GM20431 (cell line): Measurements from ENCODE around the gene PPP1R14C.
"Not testable (repeated sequence)": the region's sequence is repeated elsewhere in the genome, so short reads cannot be mapped to it uniquely, and the experiment has no call there.

ENCODE experiments used
- in situ Hi-C: fragments of 300-500 bp; cut with MseI, MboI; formaldehyde crosslinking; loops from one replicate; pipeline ENCODE4 v1.15.0; 2020; ENCODE audit warnings: low sequenced_read_pairs; ENCODE audit not compliant: unreplicated experiment

PPP1R14C gene

DNA sequence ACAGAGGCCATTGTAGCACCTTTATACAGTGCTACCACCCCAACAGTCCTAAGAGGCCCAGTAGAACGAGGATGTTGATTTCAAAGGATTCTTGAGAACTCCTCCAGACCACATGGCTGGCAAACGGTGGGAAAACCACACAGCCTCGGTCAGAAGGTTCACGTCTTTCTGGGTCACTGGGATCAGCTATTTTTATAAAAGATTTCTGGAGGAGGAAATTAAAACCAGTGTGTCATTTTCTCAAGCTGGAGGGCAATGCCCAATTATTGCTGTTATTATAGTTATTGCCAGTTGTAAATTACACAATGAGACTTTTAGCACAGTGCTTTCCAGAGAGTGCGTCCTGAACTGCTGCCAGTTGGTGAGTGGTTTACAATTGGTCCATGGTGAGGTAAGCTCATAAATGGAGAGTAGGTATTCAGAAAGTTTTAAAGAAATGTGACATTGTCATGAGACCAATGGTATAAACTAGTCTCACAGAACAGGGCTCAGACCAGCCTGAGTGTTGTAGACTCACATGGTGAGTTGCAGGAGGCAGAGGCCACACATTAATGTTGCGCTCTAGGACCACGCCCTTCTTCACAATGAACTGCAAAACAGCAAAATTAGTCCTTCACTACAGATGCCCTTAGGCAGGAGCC, 8.4 kb upstream of the PPP1R14C start:
- in situ Hi-C loops: no loop called here

DNA sequence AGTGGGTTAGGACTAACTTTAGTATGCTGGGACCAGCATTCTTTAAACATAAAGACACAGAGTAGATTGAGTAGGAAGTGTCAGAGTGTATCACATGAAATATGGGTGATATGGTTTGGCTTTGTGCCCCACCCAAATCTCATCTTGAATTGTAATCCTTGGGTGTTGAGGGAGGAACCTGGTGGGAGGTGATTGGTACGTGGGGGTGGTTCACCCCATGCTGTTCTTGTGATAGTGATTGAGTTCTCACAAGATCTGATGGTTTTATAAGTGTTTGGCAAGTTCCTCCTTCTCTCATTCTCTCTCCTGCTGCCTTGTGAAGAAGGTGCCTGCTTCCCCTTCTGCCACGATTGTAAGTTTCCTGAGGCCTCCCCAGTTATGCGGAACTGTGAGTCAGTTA, 5.1 kb upstream of the PPP1R14C start:
- in situ Hi-C loops: not testable (repeated sequence)

DNA sequence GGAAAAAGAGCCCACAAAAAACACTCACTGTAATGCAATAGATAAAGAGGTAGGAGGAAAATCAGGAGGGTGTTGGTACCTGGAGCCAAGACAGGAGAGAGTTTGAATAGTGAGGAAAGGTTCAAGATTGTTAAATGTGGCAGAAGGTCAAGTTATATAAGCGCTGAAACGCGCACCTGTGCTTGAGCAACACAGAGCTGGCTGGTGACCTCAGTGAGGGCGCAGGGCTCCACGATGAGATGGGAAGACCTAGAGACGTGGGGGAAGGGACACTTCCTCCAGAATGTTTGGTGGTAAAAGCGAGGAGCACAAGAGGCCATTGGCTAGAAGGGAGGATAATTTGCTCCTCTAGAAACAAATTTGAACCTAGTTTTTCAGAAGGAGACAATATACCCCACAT, 4.2 kb upstream of the PPP1R14C start:
- in situ Hi-C loops: no loop called here

DNA sequence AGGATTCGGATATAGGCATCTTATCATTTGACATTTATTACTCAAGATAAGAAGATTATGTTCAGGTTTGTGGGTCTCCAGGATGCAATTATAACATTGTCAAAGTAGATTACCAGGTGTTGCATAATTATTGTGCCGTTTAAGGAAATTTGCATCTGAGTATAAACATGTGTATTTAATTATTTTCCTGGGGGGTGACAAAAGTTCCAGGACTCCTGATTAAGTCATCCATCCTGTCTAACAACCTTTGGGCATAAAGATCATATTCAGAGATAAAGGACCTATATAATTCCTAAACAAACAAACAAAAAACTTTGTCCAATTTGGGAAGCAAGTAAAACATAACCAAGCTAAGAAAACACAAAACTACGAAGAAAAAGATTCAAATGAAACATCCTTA, 3.3 kb upstream of the PPP1R14C start:
- in situ Hi-C loops: no loop called here

DNA sequence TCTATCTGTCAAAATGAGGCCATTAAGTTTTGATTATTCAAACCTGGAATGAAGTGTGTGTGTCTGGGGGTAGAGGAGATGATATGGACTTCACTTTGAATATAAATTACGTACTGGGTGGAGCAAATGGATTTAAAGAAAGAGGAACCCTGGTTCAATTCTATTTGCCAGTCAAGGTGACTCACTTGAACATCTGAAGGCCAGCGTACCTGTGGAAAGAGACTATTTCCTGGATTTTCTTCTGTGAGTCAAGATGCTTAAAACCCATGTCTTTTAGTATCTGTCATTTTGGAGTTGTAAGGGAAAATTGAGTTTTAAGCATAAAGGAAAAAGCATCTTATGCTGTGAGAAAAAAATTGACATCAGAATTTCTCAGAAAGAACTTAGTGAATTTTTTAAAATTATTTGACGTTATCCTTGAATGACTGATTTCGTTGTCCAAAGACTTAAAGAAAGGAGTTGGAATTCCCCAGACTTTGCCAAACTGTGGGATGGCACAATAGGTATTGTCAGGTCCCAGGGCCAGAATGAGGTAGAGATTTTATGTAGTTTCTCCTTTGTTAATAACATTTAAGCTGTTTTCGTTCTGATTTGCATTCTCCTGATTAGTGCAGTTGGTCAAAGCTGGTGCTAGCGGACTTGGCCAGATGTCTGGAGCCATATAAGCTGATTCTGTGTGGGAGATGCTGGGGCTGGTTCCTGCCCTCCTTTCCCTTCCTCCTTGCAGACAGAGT, 2.4 kb upstream of the PPP1R14C start:
- in situ Hi-C loops: no loop called here

DNA sequence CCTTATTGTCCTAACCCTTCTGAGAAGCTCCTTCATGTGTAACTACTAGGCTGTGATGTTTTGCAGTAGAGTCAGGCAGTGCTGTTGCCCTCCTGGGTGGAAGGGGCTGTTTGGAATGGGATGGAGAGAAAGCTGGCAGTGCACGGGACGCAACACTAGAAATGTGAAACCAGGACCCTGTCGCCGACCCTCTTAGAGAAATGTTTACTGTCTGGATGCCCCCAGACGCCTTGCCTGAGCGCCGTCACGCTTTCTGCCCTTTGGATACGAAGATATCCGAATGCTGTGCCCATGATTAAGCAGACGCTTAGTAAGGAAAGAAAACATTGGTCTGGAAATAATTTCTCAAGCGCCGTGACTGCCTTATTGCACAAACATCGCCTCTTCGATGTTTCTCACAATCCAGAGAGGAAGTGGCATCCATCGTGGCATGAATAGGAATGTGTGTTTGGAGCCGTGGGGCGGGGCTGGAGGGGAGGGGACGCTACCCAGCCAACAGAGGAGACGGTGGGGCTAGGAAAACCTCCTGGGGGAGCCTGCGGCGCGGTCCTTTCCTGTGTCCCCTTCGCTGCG, 661 bp upstream of the PPP1R14C start:
- in situ Hi-C loops: no loop called here

DNA sequence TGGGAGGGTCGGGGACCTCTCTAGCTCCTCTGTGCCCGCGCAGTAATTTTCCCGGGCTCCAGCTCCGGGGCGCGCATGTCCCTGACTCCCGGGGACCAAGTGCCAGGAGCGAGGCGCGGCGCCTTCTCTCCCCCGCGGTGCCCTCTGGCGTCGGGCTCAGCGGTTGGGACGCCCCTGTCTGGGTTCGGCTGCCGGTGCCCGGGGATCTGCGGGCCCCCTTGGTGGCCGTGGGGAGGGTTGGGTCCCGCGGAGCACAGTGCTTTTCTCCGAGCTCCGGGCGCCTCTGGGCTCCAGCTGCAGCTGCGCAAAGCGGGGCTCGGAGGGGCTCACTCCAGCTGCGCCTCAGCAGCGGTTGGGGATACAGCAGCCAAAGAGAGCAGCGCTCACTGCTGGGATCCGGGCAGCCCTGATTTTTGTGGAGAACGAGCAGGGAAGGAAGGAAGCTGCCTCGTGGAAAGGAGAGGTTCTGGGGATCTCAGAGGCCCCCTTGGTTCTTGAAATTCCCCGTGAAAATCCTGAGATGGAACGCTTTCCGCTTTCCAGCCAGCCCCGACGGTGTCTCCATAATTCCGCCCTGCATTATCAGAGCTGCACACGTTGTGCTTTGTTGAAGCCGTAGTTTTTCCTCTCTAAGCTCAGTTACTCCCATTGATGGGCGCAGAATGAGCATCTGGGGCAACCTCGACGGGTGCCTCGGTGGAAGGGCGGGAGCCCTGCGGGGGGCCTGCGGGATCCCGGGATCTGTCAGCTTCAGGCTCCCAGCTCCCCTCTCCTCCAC, 861 bp downstream of the PPP1R14C start:
- in situ Hi-C loops: no loop called here

DNA sequence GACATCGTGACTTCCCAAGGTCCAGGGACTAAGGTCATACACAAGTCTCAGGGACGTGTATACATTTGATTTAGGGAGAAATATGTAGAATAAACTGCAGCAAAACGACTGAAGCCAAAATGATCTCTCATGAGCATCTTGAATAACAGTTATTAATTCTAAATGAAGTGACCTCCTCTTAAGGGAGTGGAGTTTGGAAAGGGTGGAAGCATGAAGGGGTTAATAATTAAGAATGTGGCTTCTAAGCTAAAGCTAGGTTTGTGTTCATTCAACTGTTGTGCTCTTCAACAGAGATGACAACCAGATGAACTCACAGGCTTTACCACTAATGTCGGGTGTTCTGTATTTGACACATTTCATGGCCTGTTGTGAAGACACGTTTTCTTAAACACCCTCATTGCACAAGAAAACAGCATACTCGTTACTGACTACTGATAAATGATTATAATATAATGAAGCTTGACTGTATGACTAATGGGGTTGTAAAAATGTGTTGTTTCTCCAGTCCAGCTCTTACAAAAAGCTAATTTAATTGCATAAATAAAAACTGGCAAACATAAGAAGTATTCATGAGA, 1.5 kb downstream of the PPP1R14C start:
- in situ Hi-C loops: no loop called here

DNA sequence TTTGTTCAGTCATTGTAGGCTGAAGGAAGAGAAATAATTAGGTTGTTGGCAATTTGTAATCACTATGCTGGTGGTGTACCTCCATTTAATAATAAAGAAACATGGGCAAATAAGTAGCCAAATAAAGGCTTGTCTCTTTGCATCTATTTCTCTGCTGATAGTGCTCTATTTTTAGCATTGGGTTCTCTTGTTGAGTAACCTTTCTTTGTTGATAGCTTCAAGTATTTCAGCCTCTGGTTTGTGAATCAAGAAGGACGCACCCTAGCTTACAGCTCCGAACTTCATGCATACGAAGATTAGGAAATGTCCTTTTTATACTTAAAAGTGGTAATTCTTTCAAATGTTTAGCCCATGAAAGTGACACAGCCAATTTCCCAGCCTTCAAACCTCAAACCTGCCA, 2.6 kb downstream of the PPP1R14C start:
- in situ Hi-C loops: no loop called here

DNA sequence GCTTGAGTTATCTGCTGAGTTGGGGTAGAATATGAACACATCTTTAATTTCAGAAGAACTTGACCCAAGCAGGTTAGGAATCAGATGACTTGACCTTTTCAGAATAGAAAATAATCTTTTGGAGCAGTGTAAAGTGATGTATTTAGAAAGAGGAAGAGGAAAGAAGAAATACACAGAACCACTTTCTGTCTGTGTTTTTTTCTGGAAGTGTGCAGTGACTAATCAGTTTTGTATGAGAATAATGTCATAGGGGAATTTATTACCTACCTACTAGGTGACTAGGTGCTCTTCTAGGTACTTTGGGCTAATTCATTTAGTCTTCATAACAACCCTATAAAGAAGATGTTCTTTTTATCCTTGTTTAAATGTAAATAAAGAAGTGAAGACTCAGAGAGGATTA, 3.0 kb downstream of the PPP1R14C start:
- in situ Hi-C loops: no loop called here

DNA sequence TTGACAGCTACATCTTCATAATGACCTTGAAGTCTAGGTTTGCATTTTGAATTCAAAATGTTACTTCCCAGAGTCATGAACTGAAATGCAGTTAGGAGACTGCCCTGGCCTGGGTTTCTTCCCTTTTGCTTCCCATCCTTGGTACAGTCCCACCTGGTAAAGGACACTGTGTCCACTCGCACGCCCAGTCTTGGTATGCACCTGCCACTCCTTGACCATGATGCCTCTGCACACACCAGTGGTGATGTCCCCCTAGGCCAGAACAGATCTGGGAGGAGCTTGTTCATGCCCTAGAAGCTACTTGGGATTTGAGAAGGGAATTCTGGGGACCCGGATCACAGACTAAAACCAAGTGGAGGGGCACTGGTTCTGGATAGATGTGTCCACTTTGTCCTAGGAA, 3.6 kb downstream of the PPP1R14C start:
- in situ Hi-C loops: no loop called here

DNA sequence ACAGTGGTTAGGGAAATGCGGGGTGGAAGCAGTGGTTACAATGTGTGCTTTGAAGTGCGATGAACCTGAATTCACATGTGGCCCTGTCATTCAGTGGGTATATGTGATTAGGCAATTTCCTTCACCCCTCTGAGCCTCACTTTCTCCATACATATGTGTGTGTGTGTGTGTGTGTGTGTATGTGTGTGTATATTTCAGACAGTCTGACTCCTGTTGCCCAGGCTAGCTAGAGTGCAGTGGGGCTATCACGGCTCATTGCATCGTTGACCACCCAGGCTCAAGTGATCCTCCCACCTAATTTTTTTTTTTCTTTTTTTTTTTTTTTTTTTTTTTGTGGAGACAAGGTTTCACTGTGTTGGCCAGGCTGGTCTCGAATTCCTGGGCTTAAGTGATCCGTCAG, 6.3 kb downstream of the PPP1R14C start:
- in situ Hi-C loops: no loop called here

DNA sequence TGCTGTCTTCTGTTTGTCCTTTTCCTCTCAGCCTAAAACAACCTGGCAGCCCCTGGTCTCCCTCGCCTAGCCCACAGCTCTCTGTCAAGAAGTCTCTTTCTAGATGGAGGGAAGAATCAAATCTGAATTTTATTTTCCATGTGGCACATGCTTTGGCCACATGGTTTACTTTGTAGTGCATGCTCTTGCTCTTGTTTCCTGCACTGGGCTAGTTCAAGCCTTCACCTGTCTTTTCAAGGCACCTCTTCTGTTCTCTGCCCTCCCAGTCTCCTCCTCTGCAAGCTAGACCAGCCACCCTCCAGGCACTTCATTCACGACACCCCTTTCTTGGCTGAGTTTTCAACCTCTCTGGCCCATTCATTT, 7.6 kb downstream of the PPP1R14C start:
- in situ Hi-C loops: no loop called here

DNA sequence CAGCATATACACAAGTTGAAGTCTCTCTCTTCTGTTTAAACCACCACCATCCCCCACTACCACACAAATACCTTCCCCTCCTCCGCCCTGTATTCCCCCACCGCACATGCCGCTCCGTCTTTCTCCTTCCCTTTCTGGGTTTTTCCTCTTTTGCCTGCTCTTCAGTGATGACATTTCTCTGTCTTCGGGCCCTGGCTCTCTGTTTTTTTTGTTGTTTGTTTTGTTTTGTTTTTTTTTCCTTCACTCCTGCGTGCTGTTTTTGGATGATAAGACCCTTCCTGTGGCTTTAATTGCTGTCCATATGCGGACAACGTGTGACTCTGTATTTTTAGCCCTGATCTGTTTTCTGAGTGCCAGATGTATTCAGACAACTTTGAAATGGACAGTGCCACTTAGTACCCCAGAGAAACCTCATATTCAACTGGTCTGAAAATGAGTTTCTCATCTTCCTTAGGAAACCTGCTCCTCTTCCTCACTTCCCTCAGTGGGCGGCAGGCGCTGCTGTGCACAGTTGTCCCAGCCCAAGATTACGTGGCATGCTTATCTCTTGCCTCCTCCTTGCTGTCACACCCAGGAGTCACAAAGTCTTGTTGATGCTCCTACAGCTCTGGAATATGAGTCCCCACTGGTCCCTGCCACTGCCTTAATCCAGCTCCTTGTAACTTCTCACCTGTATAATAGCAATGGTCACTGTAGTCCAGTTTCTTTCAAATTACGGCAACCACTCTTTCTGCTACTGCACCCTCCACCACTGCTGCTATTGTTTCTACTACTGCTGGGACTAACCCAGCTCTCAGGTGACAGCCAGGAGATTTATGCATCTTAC, 8.2 kb downstream of the PPP1R14C start:
- in situ Hi-C loops: no loop called here

DNA sequence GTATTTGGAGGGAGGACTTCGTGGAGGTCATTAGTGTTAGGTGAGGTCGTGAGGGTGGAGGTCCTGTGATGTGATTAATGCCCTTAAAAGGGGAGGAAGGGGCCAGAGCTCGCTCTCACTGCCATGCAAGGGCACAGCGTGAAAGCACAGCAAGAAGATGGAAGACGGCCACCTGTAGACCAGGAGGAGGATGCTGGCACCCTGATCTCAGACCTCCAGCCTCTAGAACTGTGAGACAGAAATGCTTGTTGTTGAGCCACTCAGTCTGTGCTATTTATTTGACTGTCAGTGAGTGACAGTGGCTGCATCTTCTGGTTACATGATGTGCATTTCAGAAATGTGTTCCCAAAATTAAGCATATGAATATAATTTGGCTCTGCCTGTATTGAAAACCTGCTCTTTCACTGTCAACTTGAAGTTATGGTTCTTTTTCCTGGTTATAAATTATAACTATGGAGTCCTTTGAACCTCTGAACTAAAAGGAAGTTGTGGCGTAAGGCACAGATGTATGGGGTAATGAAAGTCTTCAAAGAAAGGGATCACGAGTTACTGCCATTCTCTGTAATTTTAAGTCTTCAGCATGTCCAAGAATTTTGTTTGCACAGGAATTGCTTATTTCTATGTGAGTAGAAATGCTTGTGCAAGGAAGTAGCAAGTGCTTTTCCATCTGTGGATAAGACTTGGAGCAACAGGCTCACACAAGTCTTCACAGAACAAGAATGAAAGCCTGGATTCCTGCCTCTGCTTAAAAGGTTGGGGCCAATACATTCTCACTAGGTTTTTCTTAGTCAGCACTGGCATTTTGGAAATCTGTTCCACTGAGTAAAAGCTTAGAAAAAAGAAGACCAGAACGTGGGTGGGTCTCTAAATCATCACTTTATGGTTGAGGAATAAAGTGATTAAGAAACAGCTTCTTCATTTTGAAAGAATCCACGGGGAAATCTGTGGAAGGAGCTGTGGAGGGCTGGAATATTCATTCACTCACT, 10.3 kb downstream of the PPP1R14C start:
- in situ Hi-C loops: no loop called here

DNA sequence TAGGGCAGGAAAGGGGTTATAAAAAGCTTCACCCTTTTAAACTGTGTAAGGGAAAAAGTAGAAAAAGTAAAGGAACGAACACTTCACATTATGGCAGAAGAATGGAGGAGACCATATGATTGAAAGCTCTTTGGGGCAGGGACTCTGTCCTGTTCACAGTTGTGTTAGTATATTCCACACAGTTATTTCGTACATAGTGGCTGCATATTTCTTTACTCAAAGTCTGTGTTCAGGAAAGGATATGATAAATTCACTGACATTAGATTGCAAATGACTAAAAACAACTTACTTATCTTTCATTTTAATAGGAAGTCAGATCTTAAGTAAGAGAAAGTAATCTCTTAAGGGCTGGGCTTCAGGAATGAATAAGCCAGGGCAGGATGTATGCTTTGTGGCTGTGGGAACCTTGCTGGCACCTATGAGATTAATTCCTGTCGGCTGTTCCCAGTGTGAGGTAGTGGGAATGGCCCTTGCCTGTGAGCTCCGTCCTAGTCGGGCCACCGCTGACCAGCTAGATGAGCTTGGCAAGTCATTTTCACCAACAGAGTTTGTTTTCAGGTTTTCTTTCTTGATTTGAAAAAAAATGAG, 11.2 kb downstream of the PPP1R14C start:
- in situ Hi-C loops: no loop called here

DNA sequence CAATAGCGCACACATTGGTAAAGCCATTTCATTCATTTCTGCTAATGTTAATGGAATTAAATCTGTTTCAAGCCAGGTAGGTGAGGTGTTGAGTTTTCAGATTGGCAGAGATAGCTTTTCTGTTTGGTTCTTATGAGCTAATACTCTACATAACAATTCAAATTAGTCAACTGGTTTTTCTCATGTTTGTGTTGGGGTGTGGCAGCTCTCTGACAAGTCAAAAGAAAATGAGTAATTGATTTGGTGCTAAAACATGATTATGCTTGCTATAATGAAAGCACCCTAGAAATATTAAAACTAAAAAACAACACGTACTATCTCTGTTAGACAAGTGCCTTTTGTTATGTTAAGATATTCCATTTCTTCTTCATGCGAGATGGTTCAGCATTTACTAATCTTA, 13.6 kb downstream of the PPP1R14C start:
- in situ Hi-C loops: no loop called here

DNA sequence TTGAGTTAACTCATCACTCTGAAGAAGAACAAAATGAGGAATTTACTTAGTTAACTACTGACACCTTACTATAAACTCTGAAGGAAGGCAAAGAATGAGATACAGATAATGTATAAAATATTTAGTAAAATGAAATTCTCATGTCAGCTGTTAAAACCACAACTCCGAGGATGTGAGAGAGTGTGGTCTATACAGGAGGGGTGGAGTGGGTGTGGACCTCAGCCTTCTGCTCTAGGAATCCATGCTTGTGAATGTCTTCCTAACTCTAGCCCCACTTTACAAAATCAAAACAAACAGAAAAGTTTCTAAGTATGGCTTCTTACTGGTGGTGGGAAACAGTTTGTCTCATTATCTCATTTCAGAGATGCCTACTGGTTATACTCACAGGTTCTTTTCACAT, 14.2 kb downstream of the PPP1R14C start:
- in situ Hi-C loops: no loop called here
